ENCODE measurements around the gene P3H3.

Gene P3H3

DNA sequence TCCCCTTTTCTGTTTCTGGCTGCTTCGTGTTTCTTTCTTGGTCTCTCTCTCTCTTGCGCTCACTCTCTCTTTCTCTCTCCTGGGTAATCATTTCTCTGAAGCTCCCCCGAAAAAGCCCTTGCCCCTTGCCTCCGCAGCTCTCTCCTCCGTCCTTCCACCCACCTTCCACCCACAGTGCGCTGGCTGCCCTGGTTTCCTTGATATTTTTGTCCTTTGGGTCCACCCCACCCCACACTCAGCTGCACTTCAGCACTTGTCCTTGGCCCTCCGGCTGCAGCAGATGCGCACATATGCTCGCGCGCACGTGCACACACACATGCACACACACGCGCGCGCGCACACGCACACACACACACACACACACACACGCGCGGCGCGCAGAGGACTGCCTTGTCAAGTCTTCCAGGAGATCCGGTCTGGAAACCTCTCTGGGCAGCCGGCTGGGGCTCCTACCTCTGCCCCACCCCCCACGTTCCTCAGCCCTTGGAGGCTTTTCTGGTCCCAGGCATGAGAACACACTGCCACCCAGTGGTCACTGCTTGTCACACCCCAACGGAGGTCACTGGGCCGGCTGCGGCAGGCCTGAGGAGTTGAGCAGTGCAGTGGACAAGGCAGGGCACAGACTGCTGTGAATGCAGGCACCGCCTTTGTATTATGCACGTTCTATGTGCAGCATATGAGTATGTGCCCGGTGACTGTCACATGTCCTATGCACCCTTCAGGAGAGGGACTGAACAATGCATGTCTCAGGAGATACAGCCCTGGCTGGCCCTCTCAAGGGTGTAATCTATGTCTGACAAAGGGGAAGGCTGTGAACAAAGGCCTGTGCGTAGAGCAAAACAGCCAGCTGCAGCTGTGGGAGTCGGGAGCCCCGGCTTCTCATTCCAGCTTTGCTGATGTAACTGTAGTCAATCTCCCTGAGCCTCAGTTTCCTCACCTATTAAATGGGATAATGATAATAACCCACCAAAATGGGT is 49.3 kb upstream of the P3H3 start (continued):
- peak; percentile 98 for TF ChIP-seq GLIS2 (tag by site-specific recombination; IDR thresholded peaks at IDR 0.05)
- TF ChIP-seq, protein P1, sequence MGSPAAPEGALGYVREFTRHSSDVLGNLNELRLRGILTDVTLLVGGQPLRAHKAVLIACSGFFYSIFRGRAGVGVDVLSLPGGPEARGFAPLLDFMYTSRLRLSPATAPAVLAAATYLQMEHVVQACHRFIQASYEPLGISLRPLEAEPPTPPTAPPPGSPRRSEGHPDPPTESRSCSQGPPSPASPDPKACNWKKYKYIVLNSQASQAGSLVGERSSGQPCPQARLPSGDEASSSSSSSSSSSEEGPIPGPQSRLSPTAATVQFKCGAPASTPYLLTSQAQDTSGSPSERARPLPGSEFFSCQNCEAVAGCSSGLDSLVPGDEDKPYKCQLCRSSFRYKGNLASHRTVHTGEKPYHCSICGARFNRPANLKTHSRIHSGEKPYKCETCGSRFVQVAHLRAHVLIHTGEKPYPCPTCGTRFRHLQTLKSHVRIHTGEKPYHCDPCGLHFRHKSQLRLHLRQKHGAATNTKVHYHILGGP (tag by site-specific recombination; IDR thresholded peaks at IDR 0.05) = no peak
- TF ChIP-seq ZNF473 (tag by site-specific recombination; IDR thresholded peaks at IDR 0.05) = no peak
- 0 out of 2 replicates have a peak, but pooled peaks have one; percentile 37 for TF ChIP-seq ZNF558 (tag by site-specific recombination; IDR thresholded peaks at IDR 0.05)
- TF ChIP-seq ZNF791 (tag by site-specific recombination; IDR thresholded peaks at IDR 0.05) = no peak
- peak; percentile 97 for TF ChIP-seq ZNF501 (tag by site-specific recombination; IDR thresholded peaks at IDR 0.05)
- TF ChIP-seq ZNF169 (tag by site-specific recombination; IDR thresholded peaks at IDR 0.05) = no peak
- TF ChIP-seq ZFP69B (tag by site-specific recombination; IDR thresholded peaks at IDR 0.05) = peak; percentile 88
- no peak for TF ChIP-seq ZNF529 (tag by site-specific recombination; IDR thresholded peaks at IDR 0.05; ENCODE audit: insufficient replicate concordance)
- peak; percentile 94 for TF ChIP-seq ZNF24 (tag by site-specific recombination; IDR thresholded peaks at IDR 0.05)
- TF ChIP-seq GLIS1 (tag by site-specific recombination; IDR thresholded peaks at IDR 0.05) = peak; percentile 91
- TF ChIP-seq, protein P2, sequence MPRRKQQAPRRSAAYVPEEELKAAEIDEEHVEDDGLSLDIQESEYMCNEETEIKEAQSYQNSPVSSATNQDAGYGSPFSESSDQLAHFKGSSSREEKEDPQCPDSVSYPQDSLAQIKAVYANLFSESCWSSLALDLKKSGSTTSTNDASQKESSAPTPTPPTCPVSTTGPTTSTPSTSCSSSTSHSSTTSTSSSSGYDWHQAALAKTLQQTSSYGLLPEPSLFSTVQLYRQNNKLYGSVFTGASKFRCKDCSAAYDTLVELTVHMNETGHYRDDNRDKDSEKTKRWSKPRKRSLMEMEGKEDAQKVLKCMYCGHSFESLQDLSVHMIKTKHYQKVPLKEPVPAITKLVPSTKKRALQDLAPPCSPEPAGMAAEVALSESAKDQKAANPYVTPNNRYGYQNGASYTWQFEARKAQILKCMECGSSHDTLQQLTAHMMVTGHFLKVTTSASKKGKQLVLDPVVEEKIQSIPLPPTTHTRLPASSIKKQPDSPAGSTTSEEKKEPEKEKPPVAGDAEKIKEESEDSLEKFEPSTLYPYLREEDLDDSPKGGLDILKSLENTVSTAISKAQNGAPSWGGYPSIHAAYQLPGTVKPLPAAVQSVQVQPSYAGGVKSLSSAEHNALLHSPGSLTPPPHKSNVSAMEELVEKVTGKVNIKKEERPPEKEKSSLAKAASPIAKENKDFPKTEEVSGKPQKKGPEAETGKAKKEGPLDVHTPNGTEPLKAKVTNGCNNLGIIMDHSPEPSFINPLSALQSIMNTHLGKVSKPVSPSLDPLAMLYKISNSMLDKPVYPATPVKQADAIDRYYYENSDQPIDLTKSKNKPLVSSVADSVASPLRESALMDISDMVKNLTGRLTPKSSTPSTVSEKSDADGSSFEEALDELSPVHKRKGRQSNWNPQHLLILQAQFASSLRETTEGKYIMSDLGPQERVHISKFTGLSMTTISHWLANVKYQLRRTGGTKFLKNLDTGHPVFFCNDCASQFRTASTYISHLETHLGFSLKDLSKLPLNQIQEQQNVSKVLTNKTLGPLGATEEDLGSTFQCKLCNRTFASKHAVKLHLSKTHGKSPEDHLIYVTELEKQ (tag by site-specific recombination; IDR thresholded peaks at IDR 0.05; ENCODE audit: borderline replicate concordance) = peak; percentile 51; the same call in 1 of the 2 replicates
- no peak for TF ChIP-seq ZNF626 (tag by site-specific recombination; IDR thresholded peaks at IDR 0.05)
- TF ChIP-seq, protein P3, sequence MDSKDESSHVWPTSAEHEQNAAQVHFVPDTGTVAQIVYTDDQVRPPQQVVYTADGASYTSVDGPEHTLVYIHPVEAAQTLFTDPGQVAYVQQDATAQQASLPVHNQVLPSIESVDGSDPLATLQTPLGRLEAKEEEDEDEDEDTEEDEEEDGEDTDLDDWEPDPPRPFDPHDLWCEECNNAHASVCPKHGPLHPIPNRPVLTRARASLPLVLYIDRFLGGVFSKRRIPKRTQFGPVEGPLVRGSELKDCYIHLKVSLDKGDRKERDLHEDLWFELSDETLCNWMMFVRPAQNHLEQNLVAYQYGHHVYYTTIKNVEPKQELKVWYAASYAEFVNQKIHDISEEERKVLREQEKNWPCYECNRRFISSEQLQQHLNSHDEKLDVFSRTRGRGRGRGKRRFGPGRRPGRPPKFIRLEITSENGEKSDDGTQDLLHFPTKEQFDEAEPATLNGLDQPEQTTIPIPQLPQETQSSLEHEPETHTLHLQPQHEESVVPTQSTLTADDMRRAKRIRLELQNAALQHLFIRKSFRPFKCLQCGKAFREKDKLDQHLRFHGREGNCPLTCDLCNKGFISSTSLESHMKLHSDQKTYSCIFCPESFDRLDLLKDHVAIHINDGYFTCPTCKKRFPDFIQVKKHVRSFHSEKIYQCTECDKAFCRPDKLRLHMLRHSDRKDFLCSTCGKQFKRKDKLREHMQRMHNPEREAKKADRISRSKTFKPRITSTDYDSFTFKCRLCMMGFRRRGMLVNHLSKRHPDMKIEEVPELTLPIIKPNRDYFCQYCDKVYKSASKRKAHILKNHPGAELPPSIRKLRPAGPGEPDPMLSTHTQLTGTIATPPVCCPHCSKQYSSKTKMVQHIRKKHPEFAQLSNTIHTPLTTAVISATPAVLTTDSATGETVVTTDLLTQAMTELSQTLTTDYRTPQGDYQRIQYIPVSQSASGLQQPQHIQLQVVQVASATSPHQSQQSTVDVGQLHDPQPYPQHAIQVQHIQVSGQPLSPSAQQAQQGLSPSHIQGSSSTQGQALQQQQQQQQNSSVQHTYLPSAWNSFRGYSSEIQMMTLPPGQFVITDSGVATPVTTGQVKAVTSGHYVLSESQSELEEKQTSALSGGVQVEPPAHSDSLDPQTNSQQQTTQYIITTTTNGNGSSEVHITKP (tag by site-specific recombination; IDR thresholded peaks at IDR 0.05) = no peak; the same call in 1 of the 2 replicates
- no peak for TF ChIP-seq ZNF560 (tag by site-specific recombination; IDR thresholded peaks at IDR 0.05; ENCODE audit: borderline replicate concordance)
- no peak for TF ChIP-seq ZNF510 (tag by site-specific recombination; IDR thresholded peaks at IDR 0.05; ENCODE audit: insufficient replicate concordance)
- no peak for TF ChIP-seq TCF7L2 (IDR thresholded peaks at IDR 0.05; ENCODE audit: borderline replicate concordance, low read depth, low read length)
- TF ChIP-seq, protein P4, sequence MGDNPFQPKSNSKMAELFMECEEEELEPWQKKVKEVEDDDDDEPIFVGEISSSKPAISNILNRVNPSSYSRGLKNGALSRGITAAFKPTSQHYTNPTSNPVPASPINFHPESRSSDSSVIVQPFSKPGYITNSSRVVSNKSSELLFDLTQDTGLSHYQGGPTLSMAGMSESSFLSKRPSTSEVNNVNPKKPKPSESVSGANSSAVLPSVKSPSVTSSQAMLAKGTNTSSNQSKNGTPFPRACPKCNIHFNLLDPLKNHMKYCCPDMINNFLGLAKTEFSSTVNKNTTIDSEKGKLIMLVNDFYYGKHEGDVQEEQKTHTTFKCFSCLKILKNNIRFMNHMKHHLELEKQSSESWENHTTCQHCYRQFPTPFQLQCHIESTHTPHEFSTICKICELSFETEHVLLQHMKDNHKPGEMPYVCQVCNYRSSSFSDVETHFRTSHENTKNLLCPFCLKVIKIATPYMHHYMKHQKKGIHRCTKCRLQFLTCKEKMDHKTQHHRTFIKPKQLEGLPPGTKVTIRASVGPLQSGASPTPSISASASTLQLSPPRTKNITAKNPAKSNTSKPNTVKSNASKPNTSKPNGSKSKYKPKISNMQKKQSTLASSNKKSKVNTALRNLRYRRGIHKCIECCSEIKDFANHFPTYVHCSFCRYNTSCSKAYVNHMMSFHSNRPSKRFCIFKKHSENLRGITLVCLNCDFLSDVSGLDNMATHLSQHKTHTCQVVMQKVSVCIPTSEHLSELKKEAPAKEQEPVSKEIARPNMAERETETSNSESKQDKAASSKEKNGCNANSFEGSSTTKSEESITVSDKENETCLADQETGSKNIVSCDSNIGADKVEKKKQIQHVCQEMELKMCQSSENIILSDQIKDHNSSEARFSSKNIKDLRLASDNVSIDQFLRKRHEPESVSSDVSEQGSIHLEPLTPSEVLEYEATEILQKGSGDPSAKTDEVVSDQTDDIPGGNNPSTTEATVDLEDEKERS (tag by site-specific recombination; IDR thresholded peaks at IDR 0.05) = no peak
- peak; percentile 95 for TF ChIP-seq EGR2 (tag by site-specific recombination; IDR thresholded peaks at IDR 0.05; ENCODE audit: low read depth)
- no peak for TF ChIP-seq ZNF19 (tag by site-specific recombination; IDR thresholded peaks at IDR 0.05; ENCODE audit: low read depth)
- TF ChIP-seq SP3 (tag by site-specific recombination; IDR thresholded peaks at IDR 0.05) = peak; percentile 40
- TF ChIP-seq ZNF660 (tag by site-specific recombination; IDR thresholded peaks at IDR 0.05) = peak; percentile 80; the same call in 1 of the 2 replicates
- TF ChIP-seq, protein P5, sequence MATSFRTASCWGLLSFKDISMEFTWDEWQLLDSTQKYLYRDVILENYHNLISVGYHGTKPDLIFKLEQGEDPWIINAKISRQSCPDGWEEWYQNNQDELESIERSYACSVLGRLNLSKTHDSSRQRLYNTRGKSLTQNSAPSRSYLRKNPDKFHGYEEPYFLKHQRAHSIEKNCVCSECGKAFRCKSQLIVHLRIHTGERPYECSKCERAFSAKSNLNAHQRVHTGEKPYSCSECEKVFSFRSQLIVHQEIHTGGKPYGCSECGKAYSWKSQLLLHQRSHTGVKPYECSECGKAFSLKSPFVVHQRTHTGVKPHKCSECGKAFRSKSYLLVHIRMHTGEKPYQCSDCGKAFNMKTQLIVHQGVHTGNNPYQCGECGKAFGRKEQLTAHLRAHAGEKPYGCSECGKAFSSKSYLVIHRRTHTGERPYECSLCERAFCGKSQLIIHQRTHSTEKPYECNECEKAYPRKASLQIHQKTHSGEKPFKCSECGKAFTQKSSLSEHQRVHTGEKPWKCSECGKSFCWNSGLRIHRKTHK (tag by site-specific recombination; IDR thresholded peaks at IDR 0.05) = no peak
- TF ChIP-seq ZNF184 (tag by site-specific recombination; IDR thresholded peaks at IDR 0.05) = no peak
- TF ChIP-seq ZNF311 (tag by site-specific recombination; IDR thresholded peaks at IDR 0.05; ENCODE audit: borderline replicate concordance) = no peak
- peak; percentile 77; the same call in 1 of the 2 replicates for TF ChIP-seq KLF8 (tag by site-specific recombination; IDR thresholded peaks at IDR 0.05)
